CD4-positive, alpha-beta memory T cell (primary cell): ENCODE results near the gene LINS1. TPM values are rescaled to one million over a fixed set of nuclear protein-coding genes. Genes with fewer than 3 reads are reported as not detected.
A peak's percentile ranks its signal among the peaks of the same experiment; 100 is the strongest.

Experiments
- CTCF ChIA-PET: fragments of 350-600 bp; sonication (Branson Sonifier 250); formaldehyde crosslinking; loops from one replicate; lab custom pipeline; 2021; ENCODE audit warnings: inconsistent platforms; ENCODE audit not compliant: partially characterized antibody; lab: Charles Lee
- POLR2A ChIA-PET: fragments of 350-600 bp; sonication (Branson Sonifier 250); formaldehyde crosslinking; loops from one replicate; lab custom pipeline; 2021; ENCODE audit not compliant: partially characterized antibody; lab: Charles Lee
- DNase-seq, 5 donors: peaks; one replicate each; pipeline versions ENCODE4 v3.0.0 to v3.0.0-alpha.2; 2020 to 2022; ENCODE audit warnings: mixed read lengths in 1 of 5
- H3K27ac ChIP-seq: one replicate; pipeline ENCODE4 v1.7.0; 2013; ENCODE audit warnings: low read depth, low read length
- H3K27me3 ChIP-seq: 2 replicates; pipeline ENCODE4 v1.7.0; 2013; ENCODE audit warnings: mild to moderate bottlenecking, low read length, moderate library complexity; ENCODE audit not compliant: insufficient read depth
- H3K36me3 ChIP-seq: 2 replicates; pipeline ENCODE4 v1.7.0; 2013; ENCODE audit warnings: mild to moderate bottlenecking, low read length, moderate library complexity; ENCODE audit not compliant: insufficient read depth
- H3K4me1 ChIP-seq: 2 replicates; pipeline ENCODE4 v1.7.0; 2013; ENCODE audit warnings: mild to moderate bottlenecking, low read length, moderate library complexity; ENCODE audit not compliant: insufficient read depth
- H3K4me3 ChIP-seq, 2 donors: one replicate each; pipeline ENCODE4 v1.7.0; 2013; ENCODE audit warnings: low read length in 2 of 2, mild to moderate bottlenecking in 1 of 2
- H3K9me3 ChIP-seq, 2 donors: one replicate each; pipeline ENCODE4 v1.7.0; 2013; ENCODE audit warnings: low read length in 2 of 2, control low read depth in 1 of 2; ENCODE audit not compliant: control insufficient read depth in 1 of 2
- H3K27ac Mint-ChIP-seq, 7 donors: one replicate each; pipeline ENCODE4 v1.8.0; 2020 to 2021; ENCODE audit warnings: mixed read lengths in 7 of 7, mild to moderate bottlenecking in 6 of 7, inconsistent platforms in 3 of 7, moderate library complexity in 3 of 7
- H3K27me3 Mint-ChIP-seq, 2 donors: one replicate each; pipeline ENCODE4 v1.8.0; 2020 to 2021; ENCODE audit warnings: mixed read lengths in 2 of 2
- H3K36me3 Mint-ChIP-seq, 2 donors: one replicate each; pipeline ENCODE4 v1.8.0; 2020 to 2021; ENCODE audit warnings: mixed read lengths in 2 of 2, inconsistent platforms in 1 of 2, mild to moderate bottlenecking in 1 of 2
- H3K4me1 Mint-ChIP-seq, 4 donors: one replicate each; pipeline ENCODE4 v1.8.0; 2020 to 2021; ENCODE audit warnings: mixed read lengths in 4 of 4, mild to moderate bottlenecking in 1 of 4
- H3K4me3 Mint-ChIP-seq, 8 donors: one replicate each; pipeline ENCODE4 v1.8.0; 2020 to 2021; ENCODE audit warnings: mixed read lengths in 8 of 8, mild to moderate bottlenecking in 7 of 8, moderate library complexity in 6 of 8, inconsistent platforms in 3 of 8
- H3K9me3 Mint-ChIP-seq, 8 donors: one replicate each; pipeline ENCODE4 v1.8.0; 2020 to 2021; ENCODE audit warnings: mixed read lengths in 8 of 8, mild to moderate bottlenecking in 5 of 8, inconsistent platforms in 3 of 8, moderate library complexity in 1 of 8
- intact Hi-C: fragments of 100-400 bp; cut with micrococcal nuclease; formaldehyde crosslinking; loops from one replicate; pipeline ENCODE4 v1.15.1; 2023
- polyA plus RNA-seq, 2 donors: library from polyadenylated mRNA; unstranded; fragments of 300-500 nt; fragmentation: Illumina TruSeq; gene quantifications; one replicate each; pipeline ENCODE4 v1.2.3, GENCODE V29; 2021
- total RNA-seq, 2 experiments: library from RNA; stranded (reverse); gene quantifications; one replicate each; pipeline ENCODE4 v1.2.3, GENCODE V29; 2021

LINS1 gene
- total and polyA plus RNA-seq, 4 experiments from 2014 or later = 65.8 to 84.0 (median 78.9) TPM

DNA sequence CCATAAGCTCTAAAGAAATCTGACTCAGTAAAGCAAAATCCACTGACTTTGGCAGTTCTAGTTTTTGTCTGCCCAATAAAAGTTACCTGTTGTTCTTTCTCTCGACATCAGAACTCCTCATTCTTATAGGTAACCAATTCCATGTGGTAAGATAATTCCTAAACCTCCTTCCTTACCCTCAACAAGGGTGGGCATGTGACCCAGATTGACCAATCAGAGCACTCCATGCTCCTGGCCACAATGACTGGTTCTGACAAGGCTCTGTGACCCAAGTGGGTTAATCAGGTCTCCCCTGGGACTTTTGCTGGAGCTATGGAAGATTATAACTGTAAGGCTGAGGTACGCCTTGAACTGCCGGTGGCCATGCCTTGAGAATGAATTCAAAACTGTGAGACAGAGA is 31.7 kb downstream of the LINS1 start:
- ChIA-PET POLR2A (interaction anchor here (1.1 kb wide), 1 partner anchor 27 kb away, joined by 5 read pairs; no protein-coding TSS in a partner anchor), CTCF (interaction anchor here (0.8 to 7.2 kb wide), 7 partner anchors 26 to 230 kb away, joined by 3 to 214 read pairs (median 5); partner anchors contain the start of genes ADAMTS17, ASB7 and LINS1)
- intact Hi-C loops = no loop called here
- H3K9me3 Mint-ChIP-seq = no peaks in the 10 kb centered on the region
- peaks cover 44 to 57% of the 10 kb centered on the region in 2 donors for H3K36me3 Mint-ChIP-seq
- peaks cover 17% of the 10 kb centered on the region for H3K36me3 ChIP-seq
- no peaks in the 10 kb centered on the region for H3K27me3 Mint-ChIP-seq
- peak overlapping the region; percentile 61 to 95 (median 93) for H3K27ac Mint-ChIP-seq
- no peak for DNase-seq
- peak overlapping the region; percentile 37 for H3K27ac ChIP-seq
- peaks cover 31% of the 10 kb centered on the region for H3K4me1 ChIP-seq
- H3K27me3 ChIP-seq = no peaks in the 10 kb centered on the region
- no peak overlapping the region for H3K4me3 ChIP-seq
- H3K4me3 Mint-ChIP-seq = peak overlapping the region in 4 of 8 donors; percentile 77 to 88 (median 86)
- H3K4me1 Mint-ChIP-seq = peaks cover 27 to 43% (median 29%) of the 10 kb centered on the region in 4 donors
- no peaks in the 10 kb centered on the region for H3K9me3 ChIP-seq

DNA sequence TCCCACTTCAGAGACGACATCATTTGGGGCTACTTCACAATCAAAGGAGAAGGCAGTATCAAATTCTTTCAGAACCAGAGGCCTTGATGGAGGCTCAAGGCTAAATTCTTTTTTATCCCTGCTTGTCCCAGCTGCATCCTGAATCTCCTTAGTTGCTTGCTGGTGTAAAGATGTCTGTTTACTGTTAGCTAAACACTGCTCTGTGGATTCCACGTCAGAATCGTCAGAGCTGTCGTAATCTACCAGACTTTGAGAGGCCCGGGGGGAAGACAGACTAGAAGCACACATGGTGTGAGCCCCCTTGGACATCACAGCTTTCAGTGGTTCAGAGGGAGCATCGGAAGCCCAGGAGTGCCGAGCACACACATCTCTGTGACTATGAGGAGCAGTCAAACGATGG is 32.6 kb downstream of the LINS1 start:
- ChIA-PET CTCF (interaction anchor here (0.8 to 7.2 kb wide), 4 partner anchors 31 to 229 kb away, joined by 3 to 214 read pairs (median 4); partner anchors contain the start of gene ADAMTS17), POLR2A (no interaction called here)
- H3K4me1 Mint-ChIP-seq = peaks cover 28 to 43% (median 30%) of the 10 kb centered on the region in 4 donors
- Histone ChIP-seq H3K27ac (no peak overlapping the region), H3K27me3 (no peaks in the 10 kb centered on the region), H3K4me3 (no peak overlapping the region), H3K9me3 (no peaks in the 10 kb centered on the region), H3K4me1 (peaks cover 31% of the 10 kb centered on the region), H3K36me3 (peaks cover 17% of the 10 kb centered on the region)
- intact Hi-C loops = no loop called here
- H3K27ac Mint-ChIP-seq = peak overlapping the region in 6 of 7 donors; percentile 5 to 94 (median 52)
- peak overlapping the region in 1 of 8 donors; percentile 21 for H3K4me3 Mint-ChIP-seq
- H3K9me3 Mint-ChIP-seq = no peaks in the 10 kb centered on the region
- no peak for DNase-seq
- H3K27me3 Mint-ChIP-seq = no peaks in the 10 kb centered on the region
- peaks cover 42 to 55% of the 10 kb centered on the region in 2 donors for H3K36me3 Mint-ChIP-seq

GRCh38 chr15:100566850-100567628 is 34.9 kb downstream of the LINS1 start:
- CTCF ChIA-PET = interaction anchor here (1.0 to 4.3 kb wide), 2 partner anchors 217 kb away, joined by 3 to 19 read pairs; no protein-coding TSS in a partner anchor
- peaks cover 6% of the 10 kb centered on the region for H3K36me3 ChIP-seq
- H3K27ac ChIP-seq = no peak overlapping the region
- Mint-ChIP-seq H3K36me3 (peaks cover 55 to 58% of the 10 kb centered on the region in 2 donors), H3K4me3 (no peak overlapping the region), H3K27ac (peak overlapping the region in 2 of 7 donors; percentile 22 to 61), H3K27me3 (no peaks in the 10 kb centered on the region), H3K9me3 (no peaks in the 10 kb centered on the region), H3K4me1 (peaks cover 28 to 35% (median 29%) of the 10 kb centered on the region in 4 donors)
- H3K4me1 ChIP-seq = peaks cover 21% of the 10 kb centered on the region
- H3K9me3 ChIP-seq = no peaks in the 10 kb centered on the region
- no peak for DNase-seq
- POLR2A ChIA-PET = no interaction called here
- no peak overlapping the region for H3K4me3 ChIP-seq
- intact Hi-C loops = no loop called here
- H3K27me3 ChIP-seq = no peaks in the 10 kb centered on the region

DNA sequence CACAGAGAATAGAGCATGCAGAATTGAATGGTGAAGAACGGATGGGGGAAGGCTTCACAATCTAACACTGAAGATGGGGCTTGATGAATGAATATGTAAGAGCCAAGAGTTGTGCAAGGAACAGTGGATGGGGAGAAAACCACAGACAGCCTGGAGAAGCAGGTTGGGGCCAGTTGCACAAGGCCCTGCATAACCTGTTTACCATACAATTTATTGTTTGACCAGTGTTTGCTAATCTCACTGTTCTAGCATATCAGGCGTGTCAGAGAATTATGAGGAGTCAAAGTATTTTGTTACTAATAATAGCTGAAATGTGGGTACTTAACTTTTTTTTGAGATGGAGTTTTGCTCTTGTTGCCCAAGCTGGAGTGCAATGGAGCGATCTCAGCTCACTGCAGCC is 36.4 kb downstream of the LINS1 start:
- H3K4me3 Mint-ChIP-seq = no peak overlapping the region
- intact Hi-C loops = no loop called here
- no peaks in the 10 kb centered on the region for H3K27me3 Mint-ChIP-seq
- Histone ChIP-seq H3K9me3 (no peaks in the 10 kb centered on the region), H3K4me3 (no peak overlapping the region), H3K4me1 (peaks cover 7% of the 10 kb centered on the region), H3K27me3 (no peaks in the 10 kb centered on the region), H3K36me3 (peaks cover 6% of the 10 kb centered on the region), H3K27ac (no peak overlapping the region)
- peaks cover 52 to 55% of the 10 kb centered on the region in 2 donors for H3K36me3 Mint-ChIP-seq
- DNase-seq = no peak
- ChIA-PET POLR2A (no interaction called here), CTCF (interaction anchor here (4.3 kb wide), 1 partner anchor 216 kb away, joined by 19 read pairs; no protein-coding TSS in a partner anchor)
- peaks cover 14 to 21% (median 17%) of the 10 kb centered on the region in 4 donors for H3K4me1 Mint-ChIP-seq
- no peaks in the 10 kb centered on the region for H3K9me3 Mint-ChIP-seq
- peak overlapping the region in 4 of 7 donors; percentile 2 to 39 (median 15) for H3K27ac Mint-ChIP-seq

DNA sequence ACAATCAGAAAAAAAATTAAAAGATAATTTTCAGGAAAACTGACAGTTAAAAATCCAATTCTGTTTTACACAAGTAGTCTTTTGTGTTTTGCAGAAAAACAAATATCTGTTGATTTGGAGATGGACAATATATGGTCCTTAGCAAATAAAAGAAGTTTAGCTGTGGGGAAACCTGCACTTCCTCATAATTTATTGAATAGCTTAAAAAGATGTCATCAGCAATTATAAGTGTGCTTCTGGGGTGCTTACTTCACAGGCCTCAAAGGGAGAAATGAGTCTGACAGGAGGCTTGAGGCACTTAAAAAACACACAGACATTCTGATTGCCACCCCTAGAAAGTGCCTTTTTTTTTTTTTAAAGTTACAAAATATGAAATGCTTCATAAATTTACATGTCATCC is 41.7 kb downstream of the LINS1 start:
- H3K9me3 Mint-ChIP-seq = peaks cover 0 to 2% (median 0%) of the 10 kb centered on the region in 8 donors
- DNase-seq = no peak
- peaks cover 35 to 36% of the 10 kb centered on the region in 2 donors for H3K36me3 Mint-ChIP-seq
- no peak overlapping the region for H3K4me3 ChIP-seq
- H3K27me3 Mint-ChIP-seq = no peaks in the 10 kb centered on the region
- no peaks in the 10 kb centered on the region for H3K9me3 ChIP-seq
- H3K4me1 Mint-ChIP-seq = peaks cover 5 to 8% (median 7%) of the 10 kb centered on the region in 4 donors
- H3K27me3 ChIP-seq = no peaks in the 10 kb centered on the region
- H3K4me3 Mint-ChIP-seq = no peak overlapping the region
- no peaks in the 10 kb centered on the region for H3K4me1 ChIP-seq
- intact Hi-C loops = no loop called here
- POLR2A ChIA-PET = no interaction called here
- H3K27ac ChIP-seq = no peak overlapping the region
- no peaks in the 10 kb centered on the region for H3K36me3 ChIP-seq
- peak overlapping the region in 3 of 7 donors; percentile 10 to 80 (median 64) for H3K27ac Mint-ChIP-seq
- CTCF ChIA-PET = interaction anchor here (1.2 to 2.0 kb wide), 2 partner anchors 26 to 210 kb away, joined by 3 to 6 read pairs; no protein-coding TSS in a partner anchor

GRCh38 chr15:100559330-100559729 is 42.7 kb downstream of the LINS1 start:
- Mint-ChIP-seq H3K4me1 (peaks cover 0 to 6% (median 4%) of the 10 kb centered on the region in 4 donors), H3K36me3 (peaks cover 30% of the 10 kb centered on the region in 2 donors), H3K27me3 (no peaks in the 10 kb centered on the region), H3K27ac (peak overlapping the region in 6 of 7 donors; percentile 1 to 72 (median 35)), H3K4me3 (no peak overlapping the region), H3K9me3 (peaks cover 0 to 2% (median 0%) of the 10 kb centered on the region in 8 donors)
- intact Hi-C loops = no loop called here
- H3K4me3 ChIP-seq = no peak overlapping the region
- H3K4me1 ChIP-seq = no peaks in the 10 kb centered on the region
- H3K36me3 ChIP-seq = no peaks in the 10 kb centered on the region
- CTCF ChIA-PET = interaction anchor here (1.2 to 2.0 kb wide), 3 partner anchors 12 to 209 kb away, joined by 3 to 6 read pairs (median 3); no protein-coding TSS in a partner anchor
- DNase-seq = no peak
- no peaks in the 10 kb centered on the region for H3K9me3 ChIP-seq
- no peak overlapping the region for H3K27ac ChIP-seq
- POLR2A ChIA-PET = no interaction called here
- H3K27me3 ChIP-seq = no peaks in the 10 kb centered on the region

DNA sequence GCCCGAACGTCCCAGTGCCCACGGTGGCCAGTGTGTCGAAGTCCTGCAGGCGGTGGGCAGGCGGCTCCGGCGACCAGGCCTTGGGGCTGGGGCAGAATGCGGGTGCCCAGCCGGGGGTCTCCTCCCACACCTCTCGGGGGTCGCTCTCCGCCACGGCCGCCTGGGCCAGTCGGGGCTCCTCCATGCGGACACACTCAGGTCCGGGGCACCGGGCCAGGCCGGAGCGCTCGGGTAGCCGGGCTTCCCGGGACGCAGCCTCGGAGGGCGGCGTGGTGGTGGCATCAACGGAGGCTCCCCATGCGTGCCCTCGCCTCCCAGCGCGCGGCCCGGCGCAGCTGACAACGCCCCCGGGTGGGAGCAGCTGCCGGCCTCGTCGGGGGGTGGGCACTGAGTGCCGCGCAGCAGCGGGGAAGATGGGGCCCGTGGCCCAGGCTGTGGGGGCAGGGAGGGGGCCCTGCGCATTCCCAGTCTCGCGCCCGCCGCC is 43.2 kb downstream of the LINS1 start:
- Mint-ChIP-seq H3K4me3 (no peak overlapping the region), H3K9me3 (peaks cover 0 to 2% (median 0%) of the 10 kb centered on the region in 8 donors), H3K27me3 (no peaks in the 10 kb centered on the region), H3K27ac (no peak overlapping the region), H3K36me3 (peaks cover 28 to 31% of the 10 kb centered on the region in 2 donors), H3K4me1 (peaks cover 0 to 6% (median 5%) of the 10 kb centered on the region in 4 donors)
- Histone ChIP-seq H3K27ac (no peak overlapping the region), H3K9me3 (no peaks in the 10 kb centered on the region), H3K27me3 (no peaks in the 10 kb centered on the region), H3K4me1 (no peaks in the 10 kb centered on the region), H3K36me3 (no peaks in the 10 kb centered on the region), H3K4me3 (no peak overlapping the region)
- ChIA-PET CTCF (interaction anchor here (1.4 to 2.0 kb wide), 2 partner anchors 12 to 209 kb away, joined by 3 to 6 read pairs; no protein-coding TSS in a partner anchor), POLR2A (no interaction called here)
- DNase-seq = no peak
- intact Hi-C loops = no loop called here
